Testis (tissue), 2 donors: ENCODE data around the gene GRK1.

Experiments used
- POLR2A ChIP-seq: fragments of 450-650 bp; IDR thresholded peaks from one replicate; pipeline ENCODE4 v1.6.1; 2017; ENCODE audit warnings: antibody characterized with exemption, mild to moderate bottlenecking, moderate library complexity
- TF ChIP-seq, protein P1 (sequence below), 3 experiments: fragments of 450-650 bp in 2 of 3; fragments of 200-600 bp in 1 of 3; sonication (generic) in 1 of 3; IDR thresholded peaks; one replicate each; pipeline ENCODE4 v1.5.1; 2016 to 2019; ENCODE audit warnings: antibody characterized with exemption in 3 of 3, mild to moderate bottlenecking in 2 of 3, moderate library complexity in 1 of 3

GRCh38 chr13:113622791-113623490 is 44.1 kb upstream of the GRK1 start:
- TF ChIP-seq, protein P1, sequence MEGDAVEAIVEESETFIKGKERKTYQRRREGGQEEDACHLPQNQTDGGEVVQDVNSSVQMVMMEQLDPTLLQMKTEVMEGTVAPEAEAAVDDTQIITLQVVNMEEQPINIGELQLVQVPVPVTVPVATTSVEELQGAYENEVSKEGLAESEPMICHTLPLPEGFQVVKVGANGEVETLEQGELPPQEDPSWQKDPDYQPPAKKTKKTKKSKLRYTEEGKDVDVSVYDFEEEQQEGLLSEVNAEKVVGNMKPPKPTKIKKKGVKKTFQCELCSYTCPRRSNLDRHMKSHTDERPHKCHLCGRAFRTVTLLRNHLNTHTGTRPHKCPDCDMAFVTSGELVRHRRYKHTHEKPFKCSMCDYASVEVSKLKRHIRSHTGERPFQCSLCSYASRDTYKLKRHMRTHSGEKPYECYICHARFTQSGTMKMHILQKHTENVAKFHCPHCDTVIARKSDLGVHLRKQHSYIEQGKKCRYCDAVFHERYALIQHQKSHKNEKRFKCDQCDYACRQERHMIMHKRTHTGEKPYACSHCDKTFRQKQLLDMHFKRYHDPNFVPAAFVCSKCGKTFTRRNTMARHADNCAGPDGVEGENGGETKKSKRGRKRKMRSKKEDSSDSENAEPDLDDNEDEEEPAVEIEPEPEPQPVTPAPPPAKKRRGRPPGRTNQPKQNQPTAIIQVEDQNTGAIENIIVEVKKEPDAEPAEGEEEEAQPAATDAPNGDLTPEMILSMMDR (IDR thresholded peaks at IDR 0.05), result no peak
- TF ChIP-seq POLR2A, result no peak
